A549 (cell line): ENCODE measurements around the gene EFNB2. TPM values are rescaled to one million over a fixed set of nuclear protein-coding genes. Genes with fewer than 3 reads are reported as not detected.

Experiments
- ATAC-seq, 2 experiments: fragments of 200-7000 bp in 1 of 2; fragments of >200 bp in 1 of 2; cut with Nextera tagmentation in 1 of 2; cut with Tn5 transposase in 1 of 2; 3 replicates each; pipeline versions ENCODE4 v1.8.0 to v1.9.1; 2018 to 2020; ENCODE audit warnings: mild to moderate bottlenecking in 1 of 2, moderate library complexity in 1 of 2
- CTCF ChIA-PET: fragments of 300-600 bp; sonication (Branson Sonifier 250); formaldehyde crosslinking; extraction: SDS; loops from one replicate; lab custom pipeline; 2021; ENCODE audit warnings: antibody characterized with exemption, inconsistent platforms; lab: Yijun Ruan, JAX
- POLR2A ChIA-PET: fragments of 350-600 bp; formaldehyde crosslinking; extraction: SDS; loops from one replicate; lab custom pipeline; 2021; ENCODE audit warnings: antibody characterized with exemption, inconsistent platforms; lab: Yijun Ruan, JAX
- DNase-seq, 2 experiments: peaks; one replicate each; pipeline versions ENCODE4 v3.0.0 to v3.0.0-alpha.2; 2011 to 2016; ENCODE audit warnings: low read depth in 1 of 2, low spot score in 1 of 2
- FAIRE-seq: peaks from 2 replicates; lab custom pipeline; 2011; peaks lifted over from hg19 to GRCh38; lab: Jason Lieb, UNC
- H3K27ac ChIP-seq, 2 experiments: fragments of >200 bp; sonication (Bioruptor Twin); formaldehyde crosslinking; 3 replicates each; pipeline ENCODE4 v1.5.1; 2016 to 2017
- H3K4me1 ChIP-seq: fragments of >200 bp; sonication (Bioruptor Twin); formaldehyde crosslinking; 3 replicates; pipeline ENCODE4 v1.6.1; 2016
- H3K4me2 ChIP-seq: fragments of >200 bp; sonication (Bioruptor Twin); formaldehyde crosslinking; 3 replicates; pipeline ENCODE4 v1.6.1; 2016
- H3K4me3 ChIP-seq: fragments of >200 bp; sonication (Bioruptor Twin); formaldehyde crosslinking; 3 replicates; pipeline ENCODE4 v1.5.1; 2016
- H3K9me3 ChIP-seq: fragments of >200 bp; sonication (Bioruptor Twin); formaldehyde crosslinking; 3 replicates; pipeline ENCODE4 v1.6.1; 2016
- BHLHE40 ChIP-seq: IDR thresholded peaks from 2 replicates; pipeline ENCODE4 v1.6.1; 2012; ENCODE audit warnings: low read depth, low read length, inconsistent platforms
- CBX2 ChIP-seq: fragments of 200-600 bp; sonication (generic); IDR thresholded peaks from 2 replicates; pipeline ENCODE4 v1.6.1; 2016; ENCODE audit warnings: low read depth, mild to moderate bottlenecking, borderline replicate concordance
- ESRRA ChIP-seq: fragments of 150-350 bp; IDR thresholded peaks from 2 replicates; pipeline ENCODE4 v1.6.1; 2014; ENCODE audit warnings: mild to moderate bottlenecking, low read length, borderline replicate concordance
- FOXS1 ChIP-seq: fragments of 250-450 bp; sonication (Bioruptor Pico); IDR thresholded peaks from 2 replicates; pipeline ENCODE4 v1.5.0; 2020; ENCODE audit warnings: mild to moderate bottlenecking, moderate library complexity
- KDM1A ChIP-seq: fragments of 200-600 bp; sonication (generic); IDR thresholded peaks from 2 replicates; pipeline ENCODE4 v1.6.1; 2016; ENCODE audit warnings: low read depth, mild to moderate bottlenecking
- MAZ ChIP-seq: fragments of 150-350 bp; IDR thresholded peaks from 2 replicates; pipeline ENCODE4 v1.6.1; 2014; ENCODE audit warnings: antibody characterized with exemption, low read depth, low read length, borderline replicate concordance
- PHF8 ChIP-seq: fragments of 200-600 bp; sonication (generic); IDR thresholded peaks from 2 replicates; pipeline ENCODE4 v1.6.1; 2016; ENCODE audit warnings: low read depth, mild to moderate bottlenecking, antibody characterized with exemption, moderate library complexity, borderline replicate concordance
- RAD21 ChIP-seq, 2 experiments: fragments of >200 bp in 1 of 2; sonication (Bioruptor Twin) in 1 of 2; formaldehyde crosslinking in 1 of 2; IDR thresholded peaks in 1 of 2; conservative IDR thresholded peaks in 1 of 2; 2 replicates in 1 of 2; 3 replicates in 1 of 2; pipeline ENCODE4 v1.6.1; 2012 to 2018; ENCODE audit warnings: inconsistent platforms in 1 of 2
- RARB ChIP-seq: fragments of 250-450 bp; sonication (Bioruptor Pico); IDR thresholded peaks from 2 replicates; pipeline ENCODE4 v1.8.0; 2021; ENCODE audit warnings: mild to moderate bottlenecking, moderate library complexity
- SMC3 ChIP-seq: fragments of >200 bp; sonication (Bioruptor Twin); formaldehyde crosslinking; IDR thresholded peaks from 3 replicates; pipeline ENCODE4 v1.6.1; 2018; ENCODE audit warnings: inconsistent platforms
- SREBF2 ChIP-seq: fragments of 450-650 bp; IDR thresholded peaks from 2 replicates; pipeline ENCODE4 v1.6.1; 2014; ENCODE audit warnings: mild to moderate bottlenecking, moderate library complexity
- WGBS: methylation state at CpG from one replicate; pipeline ENCODE4 v1.1.6; 2017; ENCODE audit errors: missing lambda C conversion rate; 5-methylcytosine and 5-hydroxymethylcytosine counted together
- polyA plus RNA-seq, 4 experiments: library from polyadenylated mRNA; depleted of rRNA in 3 of 4; stranded (reverse); fragments of >200 nt; fragmentation: RNase III in 1 of 4; extraction: RNeasy Plus Mini Kit Qiagen cat#74134 plus additional on column Dnase treatment in 1 of 4; gene quantifications; 2 replicates in 3 of 4; 3 replicates in 1 of 4; pipeline ENCODE4 v1.2.3, GENCODE V29; 2011 to 2017
- TF ChIP-seq, protein P1 (sequence below): fragments of >200 bp; sonication (Bioruptor Twin); formaldehyde crosslinking; IDR thresholded peaks from 3 replicates; pipeline ENCODE4 v1.5.1; 2016
- TF ChIP-seq, protein P2 (sequence below): fragments of 200-600 bp; sonication (generic); IDR thresholded peaks from 2 replicates; pipeline ENCODE4 v1.6.1; 2016; ENCODE audit warnings: antibody characterized with exemption, mild to moderate bottlenecking, moderate library complexity
- TF ChIP-seq, protein P3 (sequence below): fragments of 450-650 bp; IDR thresholded peaks from 2 replicates; pipeline ENCODE4 v1.6.1; 2014; ENCODE audit warnings: antibody characterized with exemption

EFNB2 gene
- polyA plus RNA-seq, 2 of the 4 experiments (the other 2 are of a cell fraction) = 1.0 to 1.3 TPM

DNA sequence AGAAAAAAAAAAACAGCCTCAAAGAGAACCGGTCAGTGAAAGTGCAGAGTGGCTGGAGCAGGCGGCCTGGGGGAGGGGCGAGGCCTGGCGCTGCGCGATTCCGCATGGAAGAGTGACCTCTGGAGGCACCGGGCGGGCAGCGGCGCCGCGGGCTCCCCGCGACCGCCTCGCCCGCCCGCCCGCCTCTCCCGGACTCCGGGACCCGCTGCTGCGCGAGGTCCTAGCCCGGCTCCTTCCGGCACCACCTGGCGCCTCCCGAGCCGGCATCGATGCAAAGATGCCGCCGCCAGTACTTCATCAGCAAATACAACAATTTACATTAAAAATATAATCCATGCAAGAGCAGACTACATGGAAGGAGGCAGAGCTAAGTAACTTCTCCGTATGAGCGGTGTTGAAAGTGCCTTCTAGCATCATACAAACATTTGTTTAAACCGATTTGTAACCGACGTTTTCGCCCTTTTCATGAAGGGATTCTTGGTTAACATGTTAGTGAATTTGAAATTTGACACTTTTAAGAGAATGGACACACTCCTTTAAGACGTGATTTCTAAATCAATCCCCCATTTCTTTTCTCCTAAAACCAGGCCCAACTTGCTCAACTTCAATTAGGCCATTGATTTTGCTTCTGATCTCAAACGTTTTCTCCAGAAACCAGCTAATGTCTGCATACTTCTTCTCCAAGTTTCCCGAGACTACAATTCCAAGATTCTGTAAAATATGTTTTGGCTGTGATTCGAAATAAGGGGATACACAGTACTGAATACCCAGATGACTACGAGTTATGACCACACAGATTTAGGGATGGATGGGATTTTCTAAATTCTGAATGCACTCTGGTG is 2.1 kb downstream of the EFNB2 start:
- CTCF ChIA-PET = interaction anchor here (0.7 to 1.4 kb wide), 6 partner anchors 26 to 1960 kb away, joined by 3 to 8 read pairs (median 3); no protein-coding TSS in a partner anchor

DNA sequence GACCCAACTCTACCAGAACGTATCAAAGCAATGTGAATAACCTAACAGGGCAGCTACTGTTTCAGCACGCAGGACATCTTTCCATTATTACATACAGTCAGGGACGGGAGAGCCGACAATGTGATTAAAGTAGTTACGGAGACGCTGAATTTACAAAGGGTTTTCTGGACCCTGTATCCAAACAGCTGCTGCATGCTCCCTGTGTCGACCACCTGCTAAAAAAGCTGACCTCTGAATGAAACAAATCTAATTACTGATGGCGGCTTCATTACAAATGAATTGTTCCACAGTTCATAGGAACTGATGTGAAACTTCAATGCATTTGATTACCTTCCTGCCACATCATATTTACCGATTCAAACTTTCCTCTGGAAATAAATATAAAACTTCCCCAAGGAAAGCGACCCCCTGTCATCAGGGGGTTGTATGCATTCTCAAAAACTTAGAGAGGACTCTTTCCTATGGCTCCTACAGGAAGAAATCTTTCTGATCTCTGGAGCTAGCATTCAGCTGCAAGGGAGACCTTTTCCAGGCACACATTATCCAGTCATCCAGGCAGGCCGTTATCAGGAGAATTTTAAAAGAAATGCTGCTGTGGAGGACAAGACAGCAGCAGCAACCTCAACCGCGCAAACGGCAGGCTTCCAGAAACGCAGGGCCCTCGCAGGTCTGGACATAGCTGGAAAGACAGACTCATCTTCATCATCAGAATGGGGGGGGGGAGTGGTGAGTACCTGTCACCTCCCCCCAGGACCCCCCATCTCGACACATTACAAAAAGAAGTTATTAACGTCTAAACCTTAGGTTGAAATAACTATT is 3.1 kb downstream of the EFNB2 start:
- POLR2A ChIA-PET = no interaction called here
- ATAC-seq = no peak
- no peak overlapping the region for H3K27ac ChIP-seq
- no peak for TF ChIP-seq ESRRA
- no peak for TF ChIP-seq PHF8
- no peak overlapping the region for H3K4me3 ChIP-seq
- H3K9me3 ChIP-seq = no peaks in the 10 kb centered on the region
- 68% methylated on average over 18 of the region's 18 CpGs for WGBS
- CTCF ChIA-PET = interaction anchor here (1.0 to 1.3 kb wide), 2 partner anchors 1122 to 1962 kb away, joined by 3 to 8 read pairs; no protein-coding TSS in a partner anchor
- FAIRE-seq = no peak
- peak overlapping the region; percentile 79 for H3K4me2 ChIP-seq
- DNase-seq = no peak
- no peaks in the 10 kb centered on the region for H3K4me1 ChIP-seq

More for the DNA sequence above, 2.1 kb downstream of the EFNB2 start:
- no peak for TF ChIP-seq BHLHE40
- peak; percentile 62 to 88 for TF ChIP-seq RAD21 (conservative IDR thresholded peaks at IDR 0.05 in 1 of 2, IDR thresholded peaks at IDR 0.05 in 1 of 2)
- TF ChIP-seq, protein P1, sequence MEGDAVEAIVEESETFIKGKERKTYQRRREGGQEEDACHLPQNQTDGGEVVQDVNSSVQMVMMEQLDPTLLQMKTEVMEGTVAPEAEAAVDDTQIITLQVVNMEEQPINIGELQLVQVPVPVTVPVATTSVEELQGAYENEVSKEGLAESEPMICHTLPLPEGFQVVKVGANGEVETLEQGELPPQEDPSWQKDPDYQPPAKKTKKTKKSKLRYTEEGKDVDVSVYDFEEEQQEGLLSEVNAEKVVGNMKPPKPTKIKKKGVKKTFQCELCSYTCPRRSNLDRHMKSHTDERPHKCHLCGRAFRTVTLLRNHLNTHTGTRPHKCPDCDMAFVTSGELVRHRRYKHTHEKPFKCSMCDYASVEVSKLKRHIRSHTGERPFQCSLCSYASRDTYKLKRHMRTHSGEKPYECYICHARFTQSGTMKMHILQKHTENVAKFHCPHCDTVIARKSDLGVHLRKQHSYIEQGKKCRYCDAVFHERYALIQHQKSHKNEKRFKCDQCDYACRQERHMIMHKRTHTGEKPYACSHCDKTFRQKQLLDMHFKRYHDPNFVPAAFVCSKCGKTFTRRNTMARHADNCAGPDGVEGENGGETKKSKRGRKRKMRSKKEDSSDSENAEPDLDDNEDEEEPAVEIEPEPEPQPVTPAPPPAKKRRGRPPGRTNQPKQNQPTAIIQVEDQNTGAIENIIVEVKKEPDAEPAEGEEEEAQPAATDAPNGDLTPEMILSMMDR = peak; percentile 63
- TF ChIP-seq SMC3 = peak; percentile 82
- TF ChIP-seq, all 56 proteins: peak for 3
- H3K4me2 ChIP-seq = peak overlapping the region; percentile 79
- ATAC-seq (peak; percentile 46 to 65; a peak in 5 of 6 replicates), DNase-seq (peak; percentile 43 to 56), FAIRE-seq (no peak)
- POLR2A ChIA-PET = interaction anchor here (0.7 kb wide), 1 partner anchor 35 kb away, joined by 4 read pairs; the partner anchor contains the start of gene ARGLU1
- H3K9me3 ChIP-seq = no peaks in the 10 kb centered on the region
- WGBS = 24% methylated on average over 25 of the region's 44 CpGs
- no peak overlapping the region for H3K27ac ChIP-seq
- H3K4me3 ChIP-seq = 0 out of 3 replicates have a peak overlapping the region, but pooled peaks have one; percentile 23
- no peaks in the 10 kb centered on the region for H3K4me1 ChIP-seq

DNA sequence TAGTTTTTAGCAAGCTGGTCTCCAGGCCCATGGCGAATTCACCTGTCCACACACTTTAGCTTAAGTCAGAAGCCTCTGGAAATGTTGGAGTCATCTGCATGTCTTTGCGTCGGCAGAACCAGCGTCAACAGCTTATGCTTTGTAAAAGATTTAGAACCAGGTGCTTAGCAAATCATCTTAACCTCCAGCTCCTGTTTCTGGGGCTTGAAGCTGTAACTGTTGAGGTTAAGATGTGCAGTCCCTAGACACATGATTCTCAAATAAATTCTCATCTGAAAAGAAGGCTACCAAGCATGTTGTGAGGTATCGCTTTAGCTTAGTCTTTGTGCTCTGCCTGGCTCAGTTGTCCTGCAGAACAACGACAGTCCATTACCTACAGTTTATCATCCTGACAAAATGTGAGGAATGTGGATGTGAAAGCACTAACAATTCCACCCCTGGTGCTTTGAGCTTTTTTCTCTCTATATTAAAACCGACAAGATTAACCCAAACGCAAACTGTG is 4.4 kb downstream of the EFNB2 start:
- Histone ChIP-seq H3K4me3 (no peak overlapping the region), H3K4me2 (no peak overlapping the region), H3K27ac (no peak overlapping the region), H3K9me3 (no peaks in the 10 kb centered on the region), H3K4me1 (no peaks in the 10 kb centered on the region)
- ChIA-PET CTCF (interaction anchor here (1.6 kb wide), 1 partner anchor 1960 kb away, joined by 6 read pairs; no protein-coding TSS in a partner anchor), POLR2A (no interaction called here)
- no peak for FAIRE-seq
- no peak for DNase-seq
- 74% methylated on average over 8 of the region's 8 CpGs for WGBS
- no peak for TF ChIP-seq CBX2
- no peak for TF ChIP-seq RARB (CRISPR knock-in tag)
- no peak for TF ChIP-seq MAZ
- no peak for ATAC-seq

DNA sequence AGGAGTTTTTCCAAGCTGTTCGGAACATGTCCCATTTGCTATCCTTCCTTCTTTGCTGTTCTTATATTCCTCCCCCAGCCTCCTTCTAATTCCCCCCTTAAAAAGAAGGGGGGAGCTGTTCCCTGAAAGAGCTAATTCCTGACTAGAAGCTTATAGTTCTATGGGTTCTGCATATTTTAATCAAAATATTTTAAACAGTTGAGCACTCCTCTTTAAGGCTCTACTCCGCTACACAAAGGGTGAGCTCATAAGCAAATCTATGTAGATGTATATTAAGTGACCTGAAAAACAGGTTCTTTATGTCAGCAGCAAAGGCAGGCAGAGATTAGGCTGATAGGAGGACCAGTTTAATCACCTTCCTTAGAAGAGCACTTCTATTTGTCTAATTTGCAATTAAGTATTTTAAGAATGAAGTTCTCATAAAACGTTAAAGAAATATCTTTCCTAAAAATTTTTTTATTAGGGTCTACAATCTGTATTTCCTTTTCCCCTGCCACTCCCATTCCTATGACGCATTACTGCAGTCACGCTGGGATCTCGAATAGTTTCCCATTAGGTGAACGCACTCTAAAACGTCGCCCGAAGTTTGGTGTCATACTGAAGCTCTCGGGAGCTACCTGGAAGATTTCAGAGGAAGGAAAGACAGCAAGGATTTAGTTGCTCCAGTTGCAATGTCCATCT is 5.2 kb downstream of the EFNB2 start:
- FAIRE-seq = no peak
- no peak for ATAC-seq
- Histone ChIP-seq H3K9me3 (no peaks in the 10 kb centered on the region), H3K4me3 (no peak overlapping the region), H3K4me1 (no peaks in the 10 kb centered on the region), H3K4me2 (no peak overlapping the region), H3K27ac (no peak overlapping the region)
- no peak for DNase-seq
- TF ChIP-seq KDM1A (no peak), RAD21 (conservative IDR thresholded peaks at IDR 0.05 in 1 of 2, IDR thresholded peaks at IDR 0.05 in 1 of 2) (no peak), FOXS1 (no peak), SREBF2 (no peak)
- TF ChIP-seq, protein P2, sequence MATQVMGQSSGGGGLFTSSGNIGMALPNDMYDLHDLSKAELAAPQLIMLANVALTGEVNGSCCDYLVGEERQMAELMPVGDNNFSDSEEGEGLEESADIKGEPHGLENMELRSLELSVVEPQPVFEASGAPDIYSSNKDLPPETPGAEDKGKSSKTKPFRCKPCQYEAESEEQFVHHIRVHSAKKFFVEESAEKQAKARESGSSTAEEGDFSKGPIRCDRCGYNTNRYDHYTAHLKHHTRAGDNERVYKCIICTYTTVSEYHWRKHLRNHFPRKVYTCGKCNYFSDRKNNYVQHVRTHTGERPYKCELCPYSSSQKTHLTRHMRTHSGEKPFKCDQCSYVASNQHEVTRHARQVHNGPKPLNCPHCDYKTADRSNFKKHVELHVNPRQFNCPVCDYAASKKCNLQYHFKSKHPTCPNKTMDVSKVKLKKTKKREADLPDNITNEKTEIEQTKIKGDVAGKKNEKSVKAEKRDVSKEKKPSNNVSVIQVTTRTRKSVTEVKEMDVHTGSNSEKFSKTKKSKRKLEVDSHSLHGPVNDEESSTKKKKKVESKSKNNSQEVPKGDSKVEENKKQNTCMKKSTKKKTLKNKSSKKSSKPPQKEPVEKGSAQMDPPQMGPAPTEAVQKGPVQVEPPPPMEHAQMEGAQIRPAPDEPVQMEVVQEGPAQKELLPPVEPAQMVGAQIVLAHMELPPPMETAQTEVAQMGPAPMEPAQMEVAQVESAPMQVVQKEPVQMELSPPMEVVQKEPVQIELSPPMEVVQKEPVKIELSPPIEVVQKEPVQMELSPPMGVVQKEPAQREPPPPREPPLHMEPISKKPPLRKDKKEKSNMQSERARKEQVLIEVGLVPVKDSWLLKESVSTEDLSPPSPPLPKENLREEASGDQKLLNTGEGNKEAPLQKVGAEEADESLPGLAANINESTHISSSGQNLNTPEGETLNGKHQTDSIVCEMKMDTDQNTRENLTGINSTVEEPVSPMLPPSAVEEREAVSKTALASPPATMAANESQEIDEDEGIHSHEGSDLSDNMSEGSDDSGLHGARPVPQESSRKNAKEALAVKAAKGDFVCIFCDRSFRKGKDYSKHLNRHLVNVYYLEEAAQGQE = no peak
- TF ChIP-seq, protein P3, sequence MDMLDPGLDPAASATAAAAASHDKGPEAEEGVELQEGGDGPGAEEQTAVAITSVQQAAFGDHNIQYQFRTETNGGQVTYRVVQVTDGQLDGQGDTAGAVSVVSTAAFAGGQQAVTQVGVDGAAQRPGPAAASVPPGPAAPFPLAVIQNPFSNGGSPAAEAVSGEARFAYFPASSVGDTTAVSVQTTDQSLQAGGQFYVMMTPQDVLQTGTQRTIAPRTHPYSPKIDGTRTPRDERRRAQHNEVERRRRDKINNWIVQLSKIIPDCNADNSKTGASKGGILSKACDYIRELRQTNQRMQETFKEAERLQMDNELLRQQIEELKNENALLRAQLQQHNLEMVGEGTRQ = no peak
- POLR2A ChIA-PET = no interaction called here
- CTCF ChIA-PET = interaction anchor here (1.6 kb wide), 1 partner anchor 1959 kb away, joined by 6 read pairs; no protein-coding TSS in a partner anchor
- 79% methylated on average over 11 of the region's 11 CpGs for WGBS
